ENCODE data around the gene ATCAY.
"Not testable (repeated sequence)": the region's sequence is repeated elsewhere in the genome, so short reads cannot be mapped to it uniquely, and the experiment has no call there.

ATCAY gene

GRCh38 chr19:3963458-3964255 is 83.2 kb downstream of the ATCAY start:
- TF ChIP-seq CTCF (IDR thresholded peaks at IDR 0.05; ENCODE audit: low read depth, low read length) (no peak), MYC (IDR thresholded peaks at IDR 0.05; ENCODE audit: low read depth, low read length) (no peak)
- no peak overlapping the region for H3K4me3 ChIP-seq (ENCODE audit: low read depth, low read length)
- no peak for DNase-seq (ENCODE audit: low read depth)

DNA sequence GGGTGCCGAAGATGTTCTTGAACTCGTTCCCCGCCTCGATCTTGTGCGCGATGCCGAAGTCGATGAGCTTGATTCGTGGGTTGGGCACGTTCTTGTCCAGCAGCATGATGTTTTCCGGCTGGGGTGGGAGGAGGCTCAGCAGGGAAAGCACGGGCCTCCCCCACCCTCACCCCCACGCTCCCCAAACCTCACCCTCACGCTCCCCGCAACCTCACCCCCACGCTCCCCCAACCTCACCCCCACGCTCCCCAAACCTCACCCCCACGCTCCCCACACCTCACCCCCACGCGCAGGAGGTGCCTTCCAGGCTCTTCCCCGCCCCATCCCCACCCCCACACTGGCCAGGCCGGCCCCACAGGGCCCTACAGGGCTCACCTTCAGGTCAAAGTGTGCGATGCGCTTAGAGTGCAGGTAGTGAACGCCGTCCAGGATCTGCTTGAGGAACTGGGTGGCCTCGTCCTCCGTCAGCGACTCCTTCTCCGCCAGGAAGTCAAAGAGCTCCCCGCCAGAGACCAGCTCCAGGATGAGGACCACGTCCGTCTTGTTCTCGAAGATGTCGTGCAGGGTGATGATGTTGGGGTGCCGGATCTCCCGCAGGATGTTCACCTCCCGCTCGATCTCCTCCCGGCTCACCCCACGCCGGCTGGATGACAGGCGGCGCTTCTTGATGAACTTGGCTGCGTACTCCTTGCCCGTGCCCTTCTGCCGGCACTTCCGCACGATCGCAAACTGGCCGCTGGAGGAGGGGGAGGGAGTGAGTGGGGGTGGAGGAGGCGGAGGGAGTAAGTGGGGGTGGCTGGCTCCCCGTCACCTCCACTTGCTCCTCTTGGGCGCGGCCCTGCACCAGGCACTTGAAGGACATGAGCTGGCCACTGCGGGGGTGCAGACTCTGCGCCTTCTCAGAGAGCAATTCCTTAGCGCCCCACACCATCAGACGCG is 84.0 kb downstream of the ATCAY start:
- no peak overlapping the region for H3K4me3 ChIP-seq (ENCODE audit: low read depth, low read length)
- no peak for DNase-seq (ENCODE audit: low read depth)
- TF ChIP-seq CTCF (IDR thresholded peaks at IDR 0.05; ENCODE audit: low read depth, low read length), result no peak
- TF ChIP-seq, protein P1, sequence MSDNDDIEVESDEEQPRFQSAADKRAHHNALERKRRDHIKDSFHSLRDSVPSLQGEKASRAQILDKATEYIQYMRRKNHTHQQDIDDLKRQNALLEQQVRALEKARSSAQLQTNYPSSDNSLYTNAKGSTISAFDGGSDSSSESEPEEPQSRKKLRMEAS (IDR thresholded peaks at IDR 0.05; ENCODE audit: low read depth, low read length), result no peak
- TF ChIP-seq POLR2A (IDR thresholded peaks at IDR 0.05; ENCODE audit: extremely low read depth, insufficient read length), result no peak
- no peak for TF ChIP-seq MYC (IDR thresholded peaks at IDR 0.05; ENCODE audit: low read depth, low read length)

DNA sequence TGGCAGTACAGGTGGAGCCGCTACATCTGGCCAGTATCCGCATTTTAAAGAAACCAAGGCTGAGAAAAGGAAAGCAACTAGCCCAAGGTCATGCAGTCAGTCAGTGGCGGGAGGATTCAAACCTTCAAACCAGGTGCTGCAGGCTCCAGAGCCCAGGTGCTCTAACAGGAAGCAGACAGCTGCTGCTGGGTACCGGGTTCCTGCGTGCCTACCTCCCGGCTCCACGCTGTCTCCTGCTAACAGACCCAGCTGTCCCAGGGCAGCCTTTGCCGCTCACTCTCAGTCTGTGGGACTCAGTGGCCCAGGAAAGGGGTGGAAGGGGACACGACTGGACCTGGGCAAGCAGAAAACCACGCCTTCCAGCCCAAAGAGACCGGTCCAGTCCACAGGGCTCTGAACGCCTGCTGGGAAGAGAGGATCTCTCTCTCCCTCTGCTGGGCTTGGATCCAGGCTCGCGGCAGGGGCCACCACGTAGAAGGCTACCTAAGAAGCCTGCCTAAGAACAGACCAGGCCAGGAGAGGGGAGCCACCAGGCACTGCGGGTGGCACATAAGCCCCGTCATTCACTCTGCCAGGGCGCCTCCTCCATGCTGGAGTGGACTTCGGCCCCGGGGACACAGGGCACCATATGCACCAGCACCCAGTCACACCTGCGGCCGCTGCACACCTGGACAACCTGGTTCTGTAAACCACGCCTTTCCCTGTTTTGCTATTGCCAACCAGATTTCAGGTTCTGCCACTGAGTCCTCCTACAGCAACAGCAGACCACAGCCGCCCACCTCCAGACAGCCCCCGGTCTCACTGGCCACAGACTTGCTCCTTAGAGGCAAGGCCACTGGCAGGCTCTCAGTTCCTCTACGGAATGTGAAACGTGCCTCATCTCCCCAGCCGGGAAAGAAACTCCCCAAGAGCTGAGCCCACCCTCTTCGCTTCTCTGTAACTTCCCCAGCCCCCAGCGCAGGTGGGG is 85.8 kb downstream of the ATCAY start:
- no peak for TF ChIP-seq POLR2A (IDR thresholded peaks at IDR 0.05; ENCODE audit: extremely low read depth, insufficient read length)
- TF ChIP-seq, protein P1 (IDR thresholded peaks at IDR 0.05; ENCODE audit: low read depth, low read length), result no peak
- TF ChIP-seq CTCF (IDR thresholded peaks at IDR 0.05; ENCODE audit: low read depth, low read length), result no peak
- TF ChIP-seq MYC (IDR thresholded peaks at IDR 0.05; ENCODE audit: low read depth, low read length), result no peak
- DNase-seq (ENCODE audit: low read depth), result no peak

DNA sequence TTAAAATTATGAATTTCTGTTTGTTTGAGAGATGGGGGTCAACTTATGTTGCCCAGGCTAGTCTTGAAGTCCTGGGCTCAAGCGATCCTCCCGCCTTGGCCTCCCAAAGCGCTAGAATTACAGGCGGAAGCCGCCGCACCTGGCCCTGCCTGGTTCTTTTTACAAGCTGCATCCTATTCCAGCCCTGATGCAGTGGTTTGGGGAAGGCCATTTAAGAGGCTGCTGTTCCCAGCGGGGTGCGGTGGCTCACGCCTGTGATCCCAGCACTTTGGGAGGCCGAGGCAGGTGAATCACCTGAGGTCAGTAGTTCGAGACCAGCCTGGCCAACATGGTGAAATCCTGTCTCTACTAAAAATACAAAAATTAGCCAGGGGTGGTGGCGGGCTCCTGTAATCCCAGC is 87.5 kb downstream of the ATCAY start:
- not testable (repeated sequence) for DNase-seq (ENCODE audit: low read depth); H3K4me3 ChIP-seq (ENCODE audit: low read depth, low read length)

More for the DNA sequence above, 85.8 kb downstream of the ATCAY start:
- H3K4me3 ChIP-seq (ENCODE audit: low read depth, low read length), result no peak overlapping the region

- peak; percentile 16 for DNase-seq (ENCODE audit: low read depth)
- H3K4me3 ChIP-seq (ENCODE audit: low read depth, low read length), result no peak overlapping the region
- TF ChIP-seq CTCF (IDR thresholded peaks at IDR 0.05; ENCODE audit: low read depth, low read length), result no peak
- TF ChIP-seq, protein P1 (IDR thresholded peaks at IDR 0.05; ENCODE audit: low read depth, low read length), result no peak
- no peak for TF ChIP-seq POLR2A (IDR thresholded peaks at IDR 0.05; ENCODE audit: extremely low read depth, insufficient read length)
- TF ChIP-seq MYC (IDR thresholded peaks at IDR 0.05; ENCODE audit: low read depth, low read length), result no peak
Observed at GRCh38 chr19:3968556-3969434, 88.3 kb downstream of the ATCAY start.
